Measurements from ENCODE around the gene RBM18.

DNA sequence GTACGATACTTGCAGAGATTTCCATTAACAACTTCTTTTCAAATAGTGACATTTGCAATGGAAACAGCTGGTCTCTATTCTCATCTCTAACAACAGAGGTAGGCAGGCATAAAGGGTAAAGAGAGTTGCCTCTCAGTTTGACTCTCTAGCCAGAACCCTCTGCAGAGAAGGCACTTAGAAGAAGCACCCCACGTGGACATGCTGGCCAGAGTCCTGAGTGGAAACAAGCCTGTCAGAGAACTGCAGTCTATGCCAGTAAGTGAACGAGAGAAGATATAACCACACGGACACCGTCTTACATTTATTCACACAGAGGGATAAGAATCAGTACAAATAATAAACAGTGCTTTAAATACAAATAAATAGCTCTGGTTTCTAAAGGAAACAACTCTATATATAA is 24.9 kb downstream of the RBM18 start:
- TF ChIP-seq, protein P1, sequence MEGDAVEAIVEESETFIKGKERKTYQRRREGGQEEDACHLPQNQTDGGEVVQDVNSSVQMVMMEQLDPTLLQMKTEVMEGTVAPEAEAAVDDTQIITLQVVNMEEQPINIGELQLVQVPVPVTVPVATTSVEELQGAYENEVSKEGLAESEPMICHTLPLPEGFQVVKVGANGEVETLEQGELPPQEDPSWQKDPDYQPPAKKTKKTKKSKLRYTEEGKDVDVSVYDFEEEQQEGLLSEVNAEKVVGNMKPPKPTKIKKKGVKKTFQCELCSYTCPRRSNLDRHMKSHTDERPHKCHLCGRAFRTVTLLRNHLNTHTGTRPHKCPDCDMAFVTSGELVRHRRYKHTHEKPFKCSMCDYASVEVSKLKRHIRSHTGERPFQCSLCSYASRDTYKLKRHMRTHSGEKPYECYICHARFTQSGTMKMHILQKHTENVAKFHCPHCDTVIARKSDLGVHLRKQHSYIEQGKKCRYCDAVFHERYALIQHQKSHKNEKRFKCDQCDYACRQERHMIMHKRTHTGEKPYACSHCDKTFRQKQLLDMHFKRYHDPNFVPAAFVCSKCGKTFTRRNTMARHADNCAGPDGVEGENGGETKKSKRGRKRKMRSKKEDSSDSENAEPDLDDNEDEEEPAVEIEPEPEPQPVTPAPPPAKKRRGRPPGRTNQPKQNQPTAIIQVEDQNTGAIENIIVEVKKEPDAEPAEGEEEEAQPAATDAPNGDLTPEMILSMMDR (conservative IDR thresholded peaks at IDR 0.05; ENCODE audit: low read depth, low read length), result no peak
- no peak for TF ChIP-seq EZH2 (IDR thresholded peaks at IDR 0.05; ENCODE audit: borderline replicate concordance, low read depth, low read length, poor library complexity, severe bottlenecking)
